ENCODE data around the gene CACNA1E. TPM values are rescaled to one million over a fixed set of nuclear protein-coding genes. Genes with fewer than 3 reads are reported as not detected.
A peak's percentile ranks its signal among the peaks of the same experiment; 100 is the strongest.

Gene CACNA1E
- total and polyA plus RNA-seq, 5 donors from 2014 or later, result not detected

- no peaks in the 10 kb centered on the region for H3K9me3 Mint-ChIP-seq
- Histone ChIP-seq H3K9me3 (ENCODE audit: control insufficient read depth in 2 of 2, low read length in 2 of 2) (no peaks in the 10 kb centered on the region), H3K4me3 (ENCODE audit: low read depth, low read length) (no peak overlapping the region), H3K4me1 (ENCODE audit: control insufficient read depth, insufficient read depth, low read length, poor library complexity, severe bottlenecking) (no peaks in the 10 kb centered on the region), H3K36me3 (ENCODE audit: control insufficient read depth, insufficient read depth, low read length) (no peaks in the 10 kb centered on the region), H3K27me3 (ENCODE audit: control insufficient read depth, insufficient read depth, low read length) (peaks cover 4% of the 10 kb centered on the region), H3K27ac (ENCODE audit: insufficient read depth, low read length, poor library complexity, severe bottlenecking) (no peak overlapping the region)
- H3K4me3 Mint-ChIP-seq, result no peak overlapping the region
- no peaks in the 10 kb centered on the region for H3K36me3 Mint-ChIP-seq
- DNase-seq, result no peak
- no peak for ATAC-seq (ENCODE audit: low read depth in 2 of 2)
- no peaks in the 10 kb centered on the region for H3K4me1 Mint-ChIP-seq
- no peak overlapping the region for H3K27ac Mint-ChIP-seq
- H3K27me3 Mint-ChIP-seq, result no peaks in the 10 kb centered on the region
Measured at GRCh38 chr1:181630398-181630797, 147.1 kb downstream of the CACNA1E start.

- no peaks in the 10 kb centered on the region for H3K9me3 Mint-ChIP-seq
- Histone ChIP-seq H3K4me1 (ENCODE audit: control insufficient read depth, insufficient read depth, low read length, poor library complexity, severe bottlenecking) (no peaks in the 10 kb centered on the region), H3K9me3 (ENCODE audit: control insufficient read depth in 2 of 2, low read length in 2 of 2) (no peaks in the 10 kb centered on the region), H3K36me3 (ENCODE audit: control insufficient read depth, insufficient read depth, low read length) (no peaks in the 10 kb centered on the region), H3K4me3 (ENCODE audit: low read depth, low read length) (no peak overlapping the region), H3K27ac (ENCODE audit: insufficient read depth, low read length, poor library complexity, severe bottlenecking) (no peak overlapping the region), H3K27me3 (ENCODE audit: control insufficient read depth, insufficient read depth, low read length) (peaks cover 4% of the 10 kb centered on the region)
- no peaks in the 10 kb centered on the region for H3K36me3 Mint-ChIP-seq
- DNase-seq (no peak), ATAC-seq (ENCODE audit: low read depth in 2 of 2) (peak in 1 of 2 donors; percentile 13)
- no peaks in the 10 kb centered on the region for H3K4me1 Mint-ChIP-seq
- no peak overlapping the region for H3K27ac Mint-ChIP-seq
- H3K27me3 Mint-ChIP-seq, result no peaks in the 10 kb centered on the region
- H3K4me3 Mint-ChIP-seq, result no peak overlapping the region
Measured at GRCh38 chr1:181630838-181631237, 147.5 kb downstream of the CACNA1E start.

- Mint-ChIP-seq H3K27ac (no peak overlapping the region), H3K4me3 (no peak overlapping the region), H3K36me3 (no peaks in the 10 kb centered on the region), H3K9me3 (no peaks in the 10 kb centered on the region), H3K4me1 (no peaks in the 10 kb centered on the region), H3K27me3 (no peaks in the 10 kb centered on the region)
- Histone ChIP-seq H3K4me3 (ENCODE audit: low read depth, low read length) (no peak overlapping the region), H3K27ac (ENCODE audit: insufficient read depth, low read length, poor library complexity, severe bottlenecking) (no peak overlapping the region), H3K9me3 (ENCODE audit: control insufficient read depth in 2 of 2, low read length in 2 of 2) (no peaks in the 10 kb centered on the region), H3K4me1 (ENCODE audit: control insufficient read depth, insufficient read depth, low read length, poor library complexity, severe bottlenecking) (no peaks in the 10 kb centered on the region), H3K36me3 (ENCODE audit: control insufficient read depth, insufficient read depth, low read length) (no peaks in the 10 kb centered on the region), H3K27me3 (ENCODE audit: control insufficient read depth, insufficient read depth, low read length) (peaks cover 4% of the 10 kb centered on the region)
- DNase-seq (no peak), ATAC-seq (ENCODE audit: low read depth in 2 of 2) (no peak)
Measured at GRCh38 chr1:181632492-181632891, 149.2 kb downstream of the CACNA1E start.

GRCh38 chr1:181632960-181633359 lies 149.6 kb downstream of the CACNA1E start:
- DNase-seq (no peak), ATAC-seq (ENCODE audit: low read depth in 2 of 2) (no peak)
- Histone ChIP-seq H3K36me3 (ENCODE audit: control insufficient read depth, insufficient read depth, low read length) (no peaks in the 10 kb centered on the region), H3K27me3 (ENCODE audit: control insufficient read depth, insufficient read depth, low read length) (peaks cover 4% of the 10 kb centered on the region), H3K4me1 (ENCODE audit: control insufficient read depth, insufficient read depth, low read length, poor library complexity, severe bottlenecking) (no peaks in the 10 kb centered on the region), H3K4me3 (ENCODE audit: low read depth, low read length) (no peak overlapping the region), H3K9me3 (ENCODE audit: control insufficient read depth in 2 of 2, low read length in 2 of 2) (no peaks in the 10 kb centered on the region), H3K27ac (ENCODE audit: insufficient read depth, low read length, poor library complexity, severe bottlenecking) (no peak overlapping the region)
- no peaks in the 10 kb centered on the region for H3K27me3 Mint-ChIP-seq
- no peak overlapping the region for H3K27ac Mint-ChIP-seq
- H3K36me3 Mint-ChIP-seq, result no peaks in the 10 kb centered on the region
- peaks cover 0 to 3% (median 0%) of the 10 kb centered on the region in 7 donors for H3K9me3 Mint-ChIP-seq
- H3K4me3 Mint-ChIP-seq, result no peak overlapping the region
- H3K4me1 Mint-ChIP-seq, result no peaks in the 10 kb centered on the region

- Mint-ChIP-seq H3K27ac (peak overlapping the region in 1 of 3 donors; percentile 74), H3K4me3 (no peak overlapping the region), H3K36me3 (no peaks in the 10 kb centered on the region), H3K4me1 (no peaks in the 10 kb centered on the region), H3K27me3 (peaks cover 5% of the 10 kb centered on the region), H3K9me3 (peaks cover 0 to 6% (median 0%) of the 10 kb centered on the region in 7 donors)
- no peaks in the 10 kb centered on the region for H3K9me3 ChIP-seq (ENCODE audit: control insufficient read depth in 2 of 2, low read length in 2 of 2)
- ATAC-seq (ENCODE audit: low read depth in 2 of 2), result no peak
- H3K27ac ChIP-seq (ENCODE audit: insufficient read depth, low read length, poor library complexity, severe bottlenecking), result no peak overlapping the region
- H3K36me3 ChIP-seq (ENCODE audit: control insufficient read depth, insufficient read depth, low read length), result no peaks in the 10 kb centered on the region
- no peak overlapping the region for H3K4me3 ChIP-seq (ENCODE audit: low read depth, low read length)
- no peaks in the 10 kb centered on the region for H3K4me1 ChIP-seq (ENCODE audit: control insufficient read depth, insufficient read depth, low read length, poor library complexity, severe bottlenecking)
- peaks cover 2% of the 10 kb centered on the region for H3K27me3 ChIP-seq (ENCODE audit: control insufficient read depth, insufficient read depth, low read length)
- no peak for DNase-seq
Measured at GRCh38 chr1:181635110-181635509, 151.8 kb downstream of the CACNA1E start.

GRCh38 chr1:181637998-181638397 lies 154.7 kb downstream of the CACNA1E start:
- no peaks in the 10 kb centered on the region for H3K36me3 ChIP-seq (ENCODE audit: control insufficient read depth, insufficient read depth, low read length)
- no peaks in the 10 kb centered on the region for H3K4me1 Mint-ChIP-seq
- ATAC-seq (ENCODE audit: low read depth in 2 of 2), result no peak
- peaks cover 2% of the 10 kb centered on the region for H3K27me3 ChIP-seq (ENCODE audit: control insufficient read depth, insufficient read depth, low read length)
- no peaks in the 10 kb centered on the region for H3K36me3 Mint-ChIP-seq
- no peak overlapping the region for H3K27ac ChIP-seq (ENCODE audit: insufficient read depth, low read length, poor library complexity, severe bottlenecking)
- H3K4me1 ChIP-seq (ENCODE audit: control insufficient read depth, insufficient read depth, low read length, poor library complexity, severe bottlenecking), result no peaks in the 10 kb centered on the region
- H3K27ac Mint-ChIP-seq, result no peak overlapping the region
- no peak overlapping the region for H3K4me3 Mint-ChIP-seq
- no peak for DNase-seq
- H3K4me3 ChIP-seq (ENCODE audit: low read depth, low read length), result no peak overlapping the region
- H3K9me3 ChIP-seq (ENCODE audit: control insufficient read depth in 2 of 2, low read length in 2 of 2), result no peaks in the 10 kb centered on the region
- H3K9me3 Mint-ChIP-seq, result peaks cover 0 to 6% (median 0%) of the 10 kb centered on the region in 7 donors
- peaks cover 5% of the 10 kb centered on the region for H3K27me3 Mint-ChIP-seq

- peaks cover 0 to 8% (median 0%) of the 10 kb centered on the region in 7 donors for H3K9me3 Mint-ChIP-seq
- no peaks in the 10 kb centered on the region for H3K27me3 ChIP-seq (ENCODE audit: control insufficient read depth, insufficient read depth, low read length)
- ATAC-seq (ENCODE audit: low read depth in 2 of 2), result no peak
- peaks cover 5% of the 10 kb centered on the region for H3K27me3 Mint-ChIP-seq
- H3K4me1 Mint-ChIP-seq, result no peaks in the 10 kb centered on the region
- H3K4me3 Mint-ChIP-seq, result no peak overlapping the region
- no peaks in the 10 kb centered on the region for H3K36me3 ChIP-seq (ENCODE audit: control insufficient read depth, insufficient read depth, low read length)
- DNase-seq, result no peak
- no peak overlapping the region for H3K27ac Mint-ChIP-seq
- H3K36me3 Mint-ChIP-seq, result no peaks in the 10 kb centered on the region
- no peak overlapping the region for H3K4me3 ChIP-seq (ENCODE audit: low read depth, low read length)
- no peak overlapping the region for H3K27ac ChIP-seq (ENCODE audit: insufficient read depth, low read length, poor library complexity, severe bottlenecking)
- H3K9me3 ChIP-seq (ENCODE audit: control insufficient read depth in 2 of 2, low read length in 2 of 2), result no peaks in the 10 kb centered on the region
- no peaks in the 10 kb centered on the region for H3K4me1 ChIP-seq (ENCODE audit: control insufficient read depth, insufficient read depth, low read length, poor library complexity, severe bottlenecking)
Measured at GRCh38 chr1:181640956-181641355, 157.6 kb downstream of the CACNA1E start.

GRCh38 chr1:181643631-181644030 lies 160.3 kb downstream of the CACNA1E start:
- Histone ChIP-seq H3K4me3 (ENCODE audit: low read depth, low read length) (no peak overlapping the region), H3K4me1 (ENCODE audit: control insufficient read depth, insufficient read depth, low read length, poor library complexity, severe bottlenecking) (no peaks in the 10 kb centered on the region), H3K9me3 (ENCODE audit: control insufficient read depth in 2 of 2, low read length in 2 of 2) (no peaks in the 10 kb centered on the region), H3K27ac (ENCODE audit: insufficient read depth, low read length, poor library complexity, severe bottlenecking) (no peak overlapping the region), H3K36me3 (ENCODE audit: control insufficient read depth, insufficient read depth, low read length) (no peaks in the 10 kb centered on the region), H3K27me3 (ENCODE audit: control insufficient read depth, insufficient read depth, low read length) (no peaks in the 10 kb centered on the region)
- DNase-seq (no peak), ATAC-seq (ENCODE audit: low read depth in 2 of 2) (no peak)
- Mint-ChIP-seq H3K27me3 (peaks cover 5% of the 10 kb centered on the region), H3K4me3 (no peak overlapping the region), H3K36me3 (no peaks in the 10 kb centered on the region), H3K4me1 (no peaks in the 10 kb centered on the region), H3K27ac (no peak overlapping the region), H3K9me3 (peaks cover 0 to 4% (median 0%) of the 10 kb centered on the region in 7 donors)
